ENCODE results near the gene SPDYE16. TPM values are rescaled to one million over a fixed set of nuclear protein-coding genes. Genes with fewer than 3 reads are reported as not detected.

The SPDYE16 gene
- total RNA-seq, 1 experiment from 2014 or later, result not detected

GRCh38 chr7:76513817-76514799, 29.0 kb downstream of the SPDYE16 start:
- H3K4me3 Mint-ChIP-seq, result no peak overlapping the region; a peak in 1 of 5 replicates

More at GRCh38 chr7:76513817-76514799, 29.0 kb downstream of the SPDYE16 start:
- no peak overlapping the region for H2BK120ac ChIP-seq (ENCODE audit: low read depth, low read length, poor library complexity, severe bottlenecking)
- H3T11ph ChIP-seq (ENCODE audit: low read length), result no peak overlapping the region
- Mint-ChIP-seq H3K27me3 (ENCODE audit: low read depth) (no peaks in the 10 kb centered on the region), H3K9me3 (no peaks in the 10 kb centered on the region), H3K4me1 (peaks cover 4 to 8% of the 10 kb centered on the region in 2 experiments), H3K27ac (no peak overlapping the region), H3K36me3 (ENCODE audit: insufficient read depth in 1 of 3, low read depth in 3 of 3) (no peaks in the 10 kb centered on the region)
- no peaks in the 10 kb centered on the region for H3K79me2 ChIP-seq (ENCODE audit: insufficient read depth, low read length)
- no peak overlapping the region for H3K4ac ChIP-seq (ENCODE audit: low read depth, low read length)
- TF ChIP-seq CTCF (conservative IDR thresholded peaks at IDR 0.05), result no peak
- H3K18ac ChIP-seq (ENCODE audit: insufficient read length, low read depth, low read length), result no peak overlapping the region
- H4K5ac ChIP-seq (ENCODE audit: insufficient read length, low read depth, low read length), result no peak overlapping the region
- H2BK12ac ChIP-seq (ENCODE audit: insufficient read length, low read depth, low read length), result no peak overlapping the region
- no peak overlapping the region for H2BK5ac ChIP-seq (ENCODE audit: insufficient read length, low read length)
- no peaks in the 10 kb centered on the region for H3K23me2 ChIP-seq (ENCODE audit: insufficient read length, low read depth, low read length, poor library complexity, severe bottlenecking)
- H2BK20ac ChIP-seq (ENCODE audit: low read depth, low read length, poor library complexity, severe bottlenecking), result no peak overlapping the region
- no peak overlapping the region for H2AK5ac ChIP-seq (ENCODE audit: insufficient read length, low read length)
- H3K23ac ChIP-seq (ENCODE audit: insufficient read length, low read depth, low read length), result no peak overlapping the region
- no CpG with 5 or more reads among the region's 29 CpGs for WGBS (ENCODE audit: extremely low coverage, insufficient read length, low lambda C conversion rate)
- no peak overlapping the region for H3K9ac ChIP-seq (ENCODE audit: extremely low read depth, insufficient read length, low read length)
- H2AFZ ChIP-seq (ENCODE audit: low read length), result no peak overlapping the region
- H3K79me1 ChIP-seq (ENCODE audit: insufficient read depth, low read depth, low read length, poor library complexity, severe bottlenecking), result no peaks in the 10 kb centered on the region
- H4K91ac ChIP-seq (ENCODE audit: insufficient read length, low read depth, low read length), result no peak overlapping the region
- no peak overlapping the region for H3K27ac ChIP-seq (ENCODE audit: insufficient read length, low read depth, low read length)
- H4K20me1 ChIP-seq (ENCODE audit: control insufficient read depth, insufficient read depth, insufficient read length), result no peaks in the 10 kb centered on the region
- no peaks in the 10 kb centered on the region for H3K9me3 ChIP-seq (ENCODE audit: control insufficient read depth, low read depth, low read length)
- no peak overlapping the region for H2BK15ac ChIP-seq (ENCODE audit: low read depth, low read length)
- no peak overlapping the region for H4K8ac ChIP-seq (replicated peaks; ENCODE audit: insufficient read length, low read depth, low read length)
- H3K4me2 ChIP-seq (ENCODE audit: insufficient read depth, insufficient read length, low read length), result no peak overlapping the region
- no peak overlapping the region for H3K56ac ChIP-seq (ENCODE audit: insufficient read length, low read depth, low read length)
- H3K14ac ChIP-seq (ENCODE audit: insufficient read depth, low read length), result no peak overlapping the region; the same call in 1 of the 2 replicates
- DNase-seq, result peak; percentile 21
- no peaks in the 10 kb centered on the region for H3K27me3 ChIP-seq (ENCODE audit: insufficient read depth, low read length)
- peaks cover 3% of the 10 kb centered on the region; the same call in 1 of the 2 replicates for H3K4me1 ChIP-seq (ENCODE audit: insufficient read depth, low read length)
